Stimulated activated CD4-positive, alpha-beta T cell treated with anti-CD3 and anti-CD28 coated beads, Interleukin-2, amount 100 ng/mL, for 24 hours (primary cell): ENCODE measurements around the gene HCAR1.
"Not testable (repeated sequence)": the region's sequence is repeated elsewhere in the genome, so short reads cannot be mapped to it uniquely, and the experiment has no call there.

Experiments
- DNase-seq, 2 donors: peaks; one replicate each; pipeline ENCODE4 v3.0.0-alpha.2; 2020

Gene HCAR1, protein sequence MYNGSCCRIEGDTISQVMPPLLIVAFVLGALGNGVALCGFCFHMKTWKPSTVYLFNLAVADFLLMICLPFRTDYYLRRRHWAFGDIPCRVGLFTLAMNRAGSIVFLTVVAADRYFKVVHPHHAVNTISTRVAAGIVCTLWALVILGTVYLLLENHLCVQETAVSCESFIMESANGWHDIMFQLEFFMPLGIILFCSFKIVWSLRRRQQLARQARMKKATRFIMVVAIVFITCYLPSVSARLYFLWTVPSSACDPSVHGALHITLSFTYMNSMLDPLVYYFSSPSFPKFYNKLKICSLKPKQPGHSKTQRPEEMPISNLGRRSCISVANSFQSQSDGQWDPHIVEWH

GRCh38 chr12:122730215-122731014, at the start of gene HCAR1:
TSS of gene HCAR1 (minus strand) at chr12:122730844. CDS start at chr12:122730339, 505 bp downstream.
- peak; percentile 44 to 68 for DNase-seq

DNA sequence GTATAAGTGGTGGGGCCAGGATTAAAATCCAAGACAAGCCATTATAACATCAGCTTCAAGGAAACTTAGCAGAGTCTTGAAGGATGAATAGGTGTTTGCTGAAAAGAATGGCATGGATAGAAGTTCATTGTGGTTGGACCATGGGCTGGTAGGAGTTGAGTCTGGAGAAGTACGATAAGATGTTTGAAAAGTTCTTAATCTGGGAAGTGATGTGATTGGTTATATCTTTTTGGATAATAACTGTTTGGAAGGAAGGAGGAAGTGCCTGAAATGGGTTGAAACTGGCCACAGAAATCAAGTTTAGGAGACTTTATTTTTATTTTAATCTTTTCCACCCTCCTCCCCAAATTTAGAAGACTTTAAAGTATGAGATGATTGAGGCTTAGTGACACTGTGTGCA, 26.9 kb upstream of the HCAR1 start:
- no peak for DNase-seq

GRCh38 chr12:122754790-122755189, 24.1 kb upstream of the HCAR1 start:
- DNase-seq = no peak

- no peak for DNase-seq
These were observed 22.6 kb upstream of the HCAR1 start for GRCh38 chr12:122753319-122753650.

DNA sequence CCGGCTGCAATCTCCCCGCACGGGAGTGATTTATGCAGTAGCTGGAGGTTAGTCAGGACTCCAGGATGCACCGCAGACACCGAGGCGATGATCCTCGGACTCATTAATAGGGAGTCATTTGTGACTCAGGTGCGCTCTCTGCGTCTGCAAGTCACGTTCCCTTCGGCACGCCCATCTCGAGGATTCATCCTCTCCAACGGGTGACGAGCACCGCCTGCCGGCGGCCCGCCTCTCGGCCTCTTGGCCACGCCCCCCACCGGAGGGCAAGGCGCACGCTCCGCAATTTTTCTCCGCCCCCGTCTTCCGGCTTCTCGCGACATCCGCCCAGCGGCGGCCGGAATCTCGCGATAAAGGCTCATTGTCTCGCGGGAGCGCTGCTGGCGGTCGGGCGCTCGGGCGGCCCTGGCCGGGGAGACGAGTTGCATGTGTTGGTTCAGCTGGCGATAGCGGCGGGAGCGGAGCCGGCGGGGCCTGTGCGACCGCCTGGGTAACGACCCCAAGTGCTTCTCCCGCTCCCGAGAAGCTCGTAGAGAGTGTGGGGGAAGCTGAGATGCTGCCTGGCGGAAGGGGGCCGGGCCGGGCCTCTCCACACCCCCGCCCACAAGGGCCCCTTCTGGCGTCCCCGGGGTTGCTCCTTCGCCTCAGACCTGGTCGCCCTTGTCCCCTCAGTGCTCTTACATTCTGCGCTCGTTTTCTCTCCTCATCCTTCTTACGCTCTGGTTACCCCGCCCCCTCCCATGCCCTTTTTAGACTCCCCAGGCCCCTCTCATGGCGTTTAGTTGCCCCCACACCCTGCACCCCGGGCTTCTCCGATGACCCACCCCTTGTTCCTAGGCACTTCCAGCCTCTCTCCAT, 22.0 kb upstream of the HCAR1 start, which contains the start of gene DENR:
Gene DENR, plus strand, starts transcription at position 361 of the 855 bp plus-strand sequence. CDS start 878 bp downstream, outside the sequence.
- DNase-seq = peak; percentile 100

DNA sequence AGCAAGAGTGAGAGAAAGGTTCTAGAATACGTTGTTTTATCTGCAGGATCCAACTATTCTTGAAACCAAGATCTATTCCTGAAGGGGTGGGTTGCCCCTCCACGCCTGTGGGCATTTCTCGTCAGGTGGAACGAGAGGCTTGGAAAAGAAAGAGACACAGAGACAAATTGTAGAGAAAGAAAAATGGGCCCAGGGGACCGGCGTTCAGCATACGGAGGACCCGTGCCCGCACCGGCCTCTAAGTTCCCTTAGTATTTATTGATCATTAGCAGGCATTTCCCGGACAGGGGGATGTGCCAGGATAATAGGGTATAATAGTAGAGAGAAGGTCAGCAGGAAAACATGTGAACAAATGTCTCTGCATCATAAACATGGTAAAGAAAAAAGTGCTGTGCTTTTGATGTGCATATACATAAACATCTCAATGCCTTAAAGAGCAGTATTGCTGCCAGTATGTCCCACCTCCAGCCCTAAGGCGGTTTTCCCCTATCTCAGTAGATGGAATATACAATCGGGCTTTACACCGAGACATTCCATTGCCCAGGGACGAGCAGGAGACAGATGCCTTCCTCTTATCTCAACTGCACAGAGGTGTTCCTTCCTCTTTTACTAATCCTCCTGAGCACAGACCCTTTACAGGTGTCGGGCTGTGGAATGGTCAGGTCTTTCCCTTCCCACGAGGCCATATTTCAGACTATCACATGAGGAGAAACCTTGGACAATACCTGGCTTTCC, 20.3 kb upstream of the HCAR1 start:
- DNase-seq = not testable (repeated sequence)

- no peak for DNase-seq
These were observed 19.1 kb upstream of the HCAR1 start for GRCh38 chr12:122749569-122750332.

DNA sequence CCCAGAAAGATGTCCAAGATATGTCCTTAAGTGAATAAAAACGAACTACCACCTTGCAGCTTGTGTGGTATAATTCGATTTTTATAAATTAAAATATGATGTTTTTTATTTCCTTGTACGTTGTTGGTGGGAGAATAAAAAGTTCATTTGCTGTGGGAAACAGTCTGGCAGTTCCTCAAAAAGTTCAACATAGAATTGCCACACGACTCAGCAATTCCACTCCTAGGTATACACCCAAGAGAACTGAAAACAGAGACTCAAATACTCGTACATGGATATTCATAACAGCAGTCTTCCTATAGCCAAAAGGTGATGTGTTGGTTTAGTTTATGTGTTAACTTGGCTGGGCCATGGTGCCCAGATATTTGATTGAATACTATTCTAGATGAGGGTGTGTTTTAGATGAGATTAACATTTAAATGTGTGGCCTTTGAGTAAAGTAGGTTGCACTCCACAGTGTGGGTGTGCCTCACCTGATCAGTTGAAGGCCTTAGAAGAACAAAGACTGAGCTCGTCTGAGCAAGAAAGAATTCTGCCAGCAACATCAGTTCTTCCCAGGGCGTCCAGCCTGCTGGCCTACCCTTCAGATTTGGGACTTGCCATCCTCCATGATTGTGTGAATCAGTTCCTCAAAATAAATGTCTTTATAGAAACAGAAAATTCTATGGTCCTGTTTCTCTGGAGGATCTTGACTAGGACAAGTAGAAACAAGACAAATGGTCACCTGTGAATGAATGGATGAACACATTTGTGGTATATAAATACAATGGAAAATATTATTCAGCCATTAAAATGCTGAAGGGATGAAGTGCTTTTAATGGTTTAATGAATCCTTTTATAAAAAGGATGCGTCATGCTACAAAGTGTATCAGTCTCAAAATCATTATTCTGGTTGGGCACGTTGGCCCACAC, 16.8 kb upstream of the HCAR1 start:
- no peak for DNase-seq

GRCh38 chr12:122743895-122744525, 13.4 kb upstream of the HCAR1 start:
- no peak for DNase-seq

GRCh38 chr12:122740351-122740750, 9.7 kb upstream of the HCAR1 start:
- no peak for DNase-seq

GRCh38 chr12:122738571-122738970, 7.9 kb upstream of the HCAR1 start:
- DNase-seq = no peak

DNA sequence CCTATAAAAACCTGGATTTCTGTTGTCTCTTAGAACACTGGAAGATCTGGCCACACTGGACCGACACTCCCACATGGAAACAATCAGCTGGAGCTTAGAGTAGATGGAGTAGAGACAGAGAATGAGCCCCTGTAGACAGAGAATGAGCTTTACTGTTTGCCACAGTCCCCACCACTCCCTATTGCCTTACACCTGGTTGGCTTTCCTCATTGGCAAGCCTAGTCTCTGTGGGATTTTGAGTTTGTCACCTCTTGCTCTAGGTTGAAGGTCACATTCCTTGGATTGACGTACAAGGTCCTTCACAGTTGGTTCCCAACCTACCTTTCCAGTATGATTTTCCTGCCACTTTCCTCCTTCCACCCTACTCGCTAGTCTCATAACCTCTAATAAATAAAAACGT, 2.0 kb upstream of the HCAR1 start:
- no peak for DNase-seq

- peak in 1 of 2 donors; percentile 44 for DNase-seq
These were observed 1.5 kb upstream of the HCAR1 start for GRCh38 chr12:122732170-122732569.

GRCh38 chr12:122729583-122730214, 945 bp downstream of the HCAR1 start:
- no peak for DNase-seq

DNA sequence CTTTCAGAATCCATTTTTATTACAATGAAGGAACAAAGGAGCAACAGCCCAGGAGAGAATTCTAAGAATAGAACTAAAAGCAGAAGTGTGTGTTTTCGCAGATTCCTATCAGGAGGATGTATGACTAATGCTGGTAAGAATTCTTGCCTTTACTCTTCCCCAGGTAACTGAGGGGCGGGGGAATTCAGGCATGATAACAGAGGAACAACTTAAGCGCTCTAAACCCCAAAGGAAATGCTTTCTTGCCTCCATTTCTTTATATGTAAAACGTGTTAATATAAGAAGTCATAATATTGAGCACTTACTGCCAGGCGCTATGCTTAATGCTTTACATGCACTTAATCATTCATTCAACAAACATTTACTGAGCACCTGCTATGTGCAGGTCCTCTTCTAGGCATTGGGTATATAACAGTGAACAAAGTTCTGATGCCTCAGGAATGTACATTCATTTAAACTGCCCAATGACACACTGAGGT, 4.5 kb downstream of the HCAR1 start:
- peak in 1 of 2 donors; percentile 31 for DNase-seq

GRCh38 chr12:122725452-122726079, 5.1 kb downstream of the HCAR1 start:
- no peak for DNase-seq

DNA sequence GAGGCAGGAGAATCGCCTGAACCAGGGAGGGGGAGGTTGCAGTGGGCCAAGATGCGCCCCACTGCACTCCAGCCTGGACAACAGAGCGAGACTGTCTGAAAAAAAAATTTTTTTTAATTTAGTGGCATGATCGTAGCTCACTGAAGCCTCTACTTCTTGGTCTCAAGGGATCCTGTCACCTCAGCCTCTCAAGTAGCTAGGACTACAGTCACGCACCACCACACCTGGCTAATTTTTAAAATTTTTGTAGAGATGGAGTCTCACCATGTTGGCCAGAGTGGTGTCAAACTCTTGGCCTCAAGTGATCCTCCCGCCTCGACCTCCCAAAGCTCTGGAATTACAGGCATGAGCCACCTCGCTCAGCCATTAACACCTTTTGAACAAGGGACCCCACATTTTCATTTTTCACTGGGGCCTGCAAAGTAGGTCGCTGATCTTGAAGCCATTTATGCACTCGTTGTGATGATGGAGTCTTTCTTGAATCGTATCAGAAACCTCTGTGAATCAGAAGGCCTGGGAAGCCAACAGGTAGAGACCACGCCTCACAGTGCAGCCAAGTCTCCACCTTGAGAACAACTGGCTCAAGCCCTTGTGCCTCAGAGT, 5.9 kb downstream of the HCAR1 start:
- no peak for DNase-seq

DNA sequence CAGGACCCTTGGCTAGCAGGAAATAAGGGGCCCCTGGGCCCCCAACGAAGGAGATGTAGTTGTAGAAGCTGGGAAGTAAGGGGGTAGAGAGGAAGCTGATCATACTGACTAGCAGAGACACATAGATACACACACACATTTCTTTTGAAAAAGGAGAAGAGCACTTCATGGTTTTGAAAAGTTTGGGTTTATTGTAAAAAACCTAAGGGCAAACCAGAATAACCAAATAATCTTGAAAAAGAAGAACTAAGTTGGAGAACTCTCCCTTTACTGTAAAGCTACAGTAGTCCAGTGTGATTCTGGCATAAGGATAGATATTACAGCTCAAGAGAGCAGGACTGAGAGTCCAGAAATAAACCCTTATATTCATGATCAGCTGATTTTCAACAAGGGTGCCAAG, 8.3 kb downstream of the HCAR1 start:
- no peak for DNase-seq
